Endothelial cell of umbilical vein (primary cell): Measurements from ENCODE around the gene TMEM97.

Source experiments
- CTCF ChIP-seq, 2 donors: IDR thresholded peaks; 1 replicate in 1 of 2; 2 replicates in 1 of 2; pipeline ENCODE4 v1.5.1; 2011; ENCODE audit warnings: low read length in 2 of 2, mild to moderate bottlenecking in 2 of 2, moderate library complexity in 2 of 2, control low read depth in 1 of 2, inconsistent platforms in 1 of 2, low read depth in 1 of 2; ENCODE audit not compliant: insufficient read depth in 1 of 2; ENCODE audit errors: extremely low read depth in 1 of 2
- EZH2 ChIP-seq: IDR thresholded peaks from 2 replicates; pipeline ENCODE4 v1.6.1; 2012; ENCODE audit warnings: borderline replicate concordance, low read depth, mild to moderate bottlenecking, moderate library complexity, low read length, inconsistent platforms; ENCODE audit not compliant: severe bottlenecking
- FOS ChIP-seq: IDR thresholded peaks from 2 replicates; pipeline ENCODE4 v1.6.1; 2011; ENCODE audit warnings: mild to moderate bottlenecking, low read length, moderate library complexity, borderline replicate concordance; ENCODE audit not compliant: insufficient read depth
- JUN ChIP-seq: IDR thresholded peaks from 2 replicates; pipeline ENCODE4 v1.6.1; 2011; ENCODE audit warnings: borderline replicate concordance, low read depth; ENCODE audit not compliant: insufficient read length, insufficient read depth
- MAX ChIP-seq: IDR thresholded peaks from 2 replicates; pipeline ENCODE4 v1.6.1; 2011; ENCODE audit not compliant: insufficient read depth, insufficient read length
- MYC ChIP-seq: IDR thresholded peaks from one replicate; pipeline ENCODE4 v1.6.1; 2011; ENCODE audit warnings: mild to moderate bottlenecking, low read depth, low read length
- POLR2A ChIP-seq: IDR thresholded peaks from 2 replicates; pipeline ENCODE4 v1.6.1; 2012; ENCODE audit warnings: low read depth, mild to moderate bottlenecking, control low read depth, low read length
- POLR2AphosphoS5 ChIP-seq: IDR thresholded peaks from 2 replicates; pipeline ENCODE4 v1.6.1; 2012; ENCODE audit warnings: low read depth, mild to moderate bottlenecking, control low read depth, low read length, moderate library complexity; ENCODE audit not compliant: insufficient read depth

- no peak for TF ChIP-seq CTCF (IDR thresholded peaks at IDR 0.05; ENCODE audit: extremely low read depth in 1 of 2, insufficient read depth in 1 of 2, low read depth in 1 of 2, low read length in 2 of 2)
- no peak for TF ChIP-seq POLR2A
- no peak for TF ChIP-seq JUN
- TF ChIP-seq EZH2, result no peak
- TF ChIP-seq MAX, result no peak
- no peak for TF ChIP-seq FOS
- TF ChIP-seq POLR2AphosphoS5, result no peak
- no peak for TF ChIP-seq MYC
These were observed 8.1 kb downstream of the TMEM97 start for GRCh38 chr17:28327031-28327607.
